ENCODE measurements around the gene AQP12A. TPM values are rescaled to one million over a fixed set of nuclear protein-coding genes. Genes with fewer than 3 reads are reported as not detected.

The AQP12A gene
- total and polyA plus RNA-seq, 9 of the 15 experiments (the other 6 are each of a cell fraction or from before 2014, with no cell fraction given), result not detected

GRCh38 chr2:240663546-240664190 lies 28.0 kb upstream of the AQP12A start (continued):
- TF ChIP-seq RFX7 (CRISPR knock-in tag; IDR thresholded peaks at IDR 0.05) (no peak), CBX8 (IDR thresholded peaks at IDR 0.05; ENCODE audit: borderline replicate concordance, extremely low read depth, low read depth, low read length, poor library complexity, severe bottlenecking) (no peak), NCOA2 (IDR thresholded peaks at IDR 0.05; ENCODE audit: partially characterized antibody in 2 of 2) (no peak), ZNF436 (CRISPR knock-in tag; IDR thresholded peaks at IDR 0.05) (no peak), SAFB (IDR thresholded peaks at IDR 0.05; ENCODE audit: borderline replicate concordance, low read depth, low read length) (no peak), ZNF239 (CRISPR knock-in tag; IDR thresholded peaks at IDR 0.05) (no peak)
- TF ChIP-seq, protein P1, sequence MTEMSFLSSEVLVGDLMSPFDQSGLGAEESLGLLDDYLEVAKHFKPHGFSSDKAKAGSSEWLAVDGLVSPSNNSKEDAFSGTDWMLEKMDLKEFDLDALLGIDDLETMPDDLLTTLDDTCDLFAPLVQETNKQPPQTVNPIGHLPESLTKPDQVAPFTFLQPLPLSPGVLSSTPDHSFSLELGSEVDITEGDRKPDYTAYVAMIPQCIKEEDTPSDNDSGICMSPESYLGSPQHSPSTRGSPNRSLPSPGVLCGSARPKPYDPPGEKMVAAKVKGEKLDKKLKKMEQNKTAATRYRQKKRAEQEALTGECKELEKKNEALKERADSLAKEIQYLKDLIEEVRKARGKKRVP (CRISPR knock-in tag; IDR thresholded peaks at IDR 0.05), result no peak

DNA sequence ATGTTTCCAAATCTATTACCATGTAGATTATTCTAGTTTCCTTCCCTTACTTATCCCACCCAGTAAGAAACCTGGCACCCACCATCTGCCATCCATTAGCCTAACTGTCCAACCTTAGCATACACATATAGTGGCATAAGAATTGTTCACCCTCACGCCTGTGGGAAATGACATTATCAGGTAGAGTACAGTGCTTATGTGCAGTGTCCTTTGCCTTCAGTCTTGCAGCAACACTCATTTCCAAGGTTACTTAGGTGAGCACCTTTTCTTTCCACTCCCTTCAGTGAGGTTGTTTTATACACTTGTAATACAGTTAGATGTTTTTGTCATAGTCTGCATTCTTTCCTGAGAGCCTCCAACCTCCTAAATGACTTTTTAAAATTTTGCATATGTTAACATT lies 27.0 kb upstream of the AQP12A start:
- H3K27ac ChIP-seq (ENCODE audit: extremely low read depth, low read depth, low read length), result no peak overlapping the region
- H3K4me1 ChIP-seq (replicated peaks in 1 of 2; ENCODE audit: control insufficient read depth in 2 of 2, insufficient read depth in 2 of 2, low read length in 2 of 2), result no peaks in the 10 kb centered on the region
- ChIA-PET POLR2A (no interaction called here), CTCF (ENCODE audit: low intra/inter-chr PET ratio) (no interaction called here)
- no peaks in the 10 kb centered on the region; the same call in 1 of the 2 replicates for H3K9me3 ChIP-seq (replicated peaks; ENCODE audit: control insufficient read depth, insufficient read depth, low read depth, low read length)
- H2AFZ ChIP-seq (ENCODE audit: low read depth, low read length), result no peak overlapping the region
- BruUV-seq (replicated peaks), result no TSS peak
- FAIRE-seq (no peak), ATAC-seq (no peak), DNase-seq (ENCODE audit: extremely low read depth in 1 of 4, low spot score in 3 of 4) (no peak)
- in situ Hi-C loops (cut with MboI) (no loop called here), intact Hi-C loops (cut with micrococcal nuclease) (no loop called here)
- no peak overlapping the region for H3K4me3 ChIP-seq
- H3K79me2 ChIP-seq (ENCODE audit: control insufficient read depth, insufficient read depth, low read length), result no peaks in the 10 kb centered on the region
- H3K9ac ChIP-seq (ENCODE audit: insufficient read depth in 1 of 2, low read depth in 2 of 2, low read length in 2 of 2), result no peak overlapping the region
- no peak overlapping the region for H3K4me2 ChIP-seq (ENCODE audit: insufficient read depth, low read length)
- no peaks in the 10 kb centered on the region for H3K9me1 ChIP-seq (ENCODE audit: control insufficient read depth, insufficient read depth, low read length)
- H3K27me3 ChIP-seq (ENCODE audit: control insufficient read depth in 2 of 2, insufficient read depth in 2 of 2, low read length in 2 of 2), result no peaks in the 10 kb centered on the region; a peak in 2 of 5 replicates
- no peaks in the 10 kb centered on the region for H4K20me1 ChIP-seq (replicated peaks; ENCODE audit: control insufficient read depth, insufficient read depth, low read length)
- H3K36me3 ChIP-seq (ENCODE audit: control insufficient read depth, insufficient read depth, low read length), result no peaks in the 10 kb centered on the region
- 0% methylated on average over 1 of the region's 1 CpG for WGBS (ENCODE audit: insufficient coverage, low coverage, missing lambda C conversion rate)
- TF ChIP-seq MEF2A (IDR thresholded peaks at IDR 0.05; ENCODE audit: control insufficient read depth, low read depth, low read length) (no peak), PATZ1 (CRISPR knock-in tag; IDR thresholded peaks at IDR 0.05; ENCODE audit: borderline replicate concordance) (no peak), KDM5B (IDR thresholded peaks at IDR 0.05; ENCODE audit: insufficient replicate concordance, low read depth, low read length) (no peak), BRF1 (IDR thresholded peaks at IDR 0.05; ENCODE audit: borderline replicate concordance, extremely low read depth, insufficient read length) (no peak), MTF1 (CRISPR knock-in tag; IDR thresholded peaks at IDR 0.05; ENCODE audit: borderline replicate concordance) (no peak), PHB2 (IDR thresholded peaks at IDR 0.05; ENCODE audit: low read depth) (no peak)
